Fibroblast of the aortic adventitia (primary cell): ENCODE data around the gene ZNF521. TPM values are rescaled to one million over a fixed set of nuclear protein-coding genes. Genes with fewer than 3 reads are reported as not detected.

Experiments
- DNase-seq: peaks from one replicate; pipeline ENCODE4 v3.0.0-alpha.2; 2010; ENCODE audit warnings: low read depth
- H3K4me3 ChIP-seq: 2 replicates; pipeline ENCODE4 v1.5.1; 2011; ENCODE audit warnings: low read depth, mild to moderate bottlenecking, control low read depth, low read length, moderate library complexity
- CTCF ChIP-seq: IDR thresholded peaks from 2 replicates; pipeline ENCODE4 v1.5.1; 2011; ENCODE audit warnings: mild to moderate bottlenecking, low read length, control low read depth, inconsistent platforms; ENCODE audit not compliant: insufficient read depth
- total RNA-seq: library from RNA; depleted of rRNA; stranded (reverse); fragments of >200 nt; gene quantifications from 2 replicates; pipeline ENCODE4 v1.2.3, GENCODE V29; 2012; ENCODE audit warnings: low replicate concordance

Gene ZNF521
- total RNA-seq, 1 donor: 35.7 TPM

DNA sequence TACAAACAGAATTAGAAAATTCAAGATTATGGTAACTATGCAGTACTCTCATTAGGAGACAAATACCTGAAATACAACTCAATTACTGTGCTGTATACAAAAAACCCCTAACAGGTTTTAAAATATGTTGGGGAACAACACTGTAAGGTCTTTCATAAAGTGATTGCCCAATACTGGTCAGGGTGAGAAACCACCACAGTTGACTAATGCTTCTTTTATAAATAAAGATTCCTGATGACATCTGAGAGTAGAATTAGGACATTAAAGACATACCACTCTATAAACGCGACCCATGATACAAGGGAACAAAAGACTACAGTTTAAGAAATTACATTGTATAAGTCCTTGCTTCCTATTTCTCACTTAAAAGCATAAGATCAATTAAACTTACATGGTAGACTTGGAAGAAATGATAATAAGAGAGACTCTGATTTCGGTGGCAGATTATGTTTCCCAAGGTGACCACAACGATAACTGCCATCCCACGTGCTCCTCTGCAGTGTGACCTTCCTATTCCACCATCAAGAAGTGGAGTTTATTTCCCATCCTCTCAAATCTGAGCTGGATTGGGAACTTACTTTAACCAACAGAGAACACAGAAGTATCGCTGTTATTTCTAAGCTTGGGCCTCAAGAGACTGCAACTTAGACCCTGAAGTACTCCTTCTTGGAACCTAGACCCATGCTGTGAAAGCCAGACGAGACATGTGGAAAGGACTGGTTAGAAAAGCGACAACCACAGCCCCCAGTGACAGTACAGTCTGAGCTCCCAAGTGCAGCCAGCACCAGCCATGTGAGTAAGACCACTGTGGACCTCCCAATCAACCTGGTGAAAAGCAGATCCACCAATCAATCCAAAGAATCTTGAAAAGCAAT lies 52.3 kb downstream of the ZNF521 start:
- no peak for TF ChIP-seq CTCF
- no peak overlapping the region for H3K4me3 ChIP-seq
- DNase-seq: peak; percentile 64

- no peak for TF ChIP-seq CTCF
- peak; percentile 86 for DNase-seq
- H3K4me3 ChIP-seq: no peak overlapping the region
Measured at GRCh38 chr18:25298853-25299274, 53.1 kb downstream of the ZNF521 start.

DNA sequence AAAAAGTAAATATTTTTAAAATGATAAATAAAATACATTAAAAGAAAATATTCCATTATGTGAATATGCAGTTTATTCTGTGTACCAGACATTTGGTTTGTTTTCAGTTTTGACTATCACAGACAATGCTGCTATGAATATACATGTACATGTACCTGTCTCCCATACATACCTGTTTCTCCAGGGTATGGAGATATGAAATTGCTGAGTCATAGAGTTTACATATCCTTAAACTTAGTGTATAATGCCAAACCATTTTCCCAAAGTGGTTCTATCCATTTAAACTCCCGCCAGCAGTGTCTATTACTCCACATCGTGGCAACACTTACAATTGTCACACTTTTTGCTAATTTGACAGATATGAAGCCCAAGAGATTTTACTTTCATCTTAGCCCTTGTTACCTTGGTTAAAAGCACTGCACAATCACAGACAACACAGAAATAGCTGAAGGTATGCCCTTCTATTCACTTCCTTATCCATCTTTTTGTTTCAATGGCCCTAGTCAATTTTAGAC lies 56.3 kb downstream of the ZNF521 start:
- DNase-seq: no peak
- TF ChIP-seq CTCF: no peak
- H3K4me3 ChIP-seq: no peak overlapping the region

- TF ChIP-seq CTCF: no peak
- H3K4me3 ChIP-seq: no peak overlapping the region
- DNase-seq: no peak
Measured at GRCh38 chr18:25291150-25291549, 60.8 kb downstream of the ZNF521 start.

DNA sequence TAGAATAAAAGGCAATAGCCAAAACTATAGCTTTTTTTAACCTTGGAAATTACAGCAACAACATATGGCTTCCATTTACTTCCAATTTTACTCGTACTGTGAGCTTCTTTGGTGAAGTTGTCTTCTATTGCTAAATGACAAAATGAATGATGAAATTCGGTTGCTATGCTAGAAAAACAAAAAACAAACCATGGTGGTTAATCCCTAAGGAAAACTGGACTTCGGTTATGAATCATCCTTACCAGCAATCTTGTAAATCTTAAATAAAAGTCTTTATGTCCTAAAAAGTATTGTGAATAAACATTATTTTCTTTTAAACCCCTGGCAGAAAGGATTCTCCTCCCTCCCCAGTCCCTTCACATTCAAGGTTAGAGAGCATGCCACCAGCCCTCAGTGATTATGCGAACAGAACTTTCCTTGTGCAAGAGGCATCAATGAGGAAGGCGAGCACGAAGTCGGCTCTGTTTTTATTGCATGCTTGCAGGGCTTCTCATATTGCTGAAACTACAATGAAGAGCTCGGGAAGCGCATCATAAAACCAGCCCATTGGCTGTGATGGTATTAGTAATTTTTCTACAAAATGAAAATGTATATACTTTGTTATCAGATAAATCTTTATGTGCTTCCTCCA lies 62.9 kb downstream of the ZNF521 start:
- peak; percentile 94 for DNase-seq
- no peak for TF ChIP-seq CTCF
- peak overlapping the region; percentile 29 for H3K4me3 ChIP-seq

DNA sequence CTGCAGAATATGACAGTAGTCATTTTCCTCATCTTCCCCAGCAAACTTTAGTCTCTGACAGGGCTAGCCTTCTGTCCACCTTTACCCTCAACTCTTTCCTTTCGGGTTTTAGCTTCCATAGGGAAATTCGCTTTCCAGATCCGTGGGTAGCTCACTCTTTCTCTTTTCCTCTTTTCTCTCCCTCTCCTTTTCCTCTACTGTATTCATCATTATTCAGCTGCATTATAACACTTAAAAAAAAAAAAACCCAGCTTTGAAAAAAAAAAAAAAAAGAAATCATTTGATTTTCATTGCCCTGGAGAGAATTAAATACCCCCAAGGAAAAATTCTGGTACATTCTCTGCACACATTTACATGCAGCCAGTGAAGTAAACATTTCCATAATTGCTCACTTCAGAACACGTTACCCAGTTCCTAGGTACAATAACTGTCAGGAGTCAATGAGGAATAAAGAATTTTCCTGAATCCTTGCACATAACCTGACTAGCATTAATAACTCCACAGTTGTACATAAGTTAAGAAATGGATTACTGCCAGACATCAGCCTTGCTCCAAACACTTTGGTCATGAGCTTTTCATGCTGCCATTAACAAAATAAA lies 63.5 kb downstream of the ZNF521 start:
- TF ChIP-seq CTCF: no peak
- peak overlapping the region; percentile 20 for H3K4me3 ChIP-seq
- DNase-seq: no peak
